Fibroblast of pulmonary artery (primary cell): ENCODE results near the gene SYT9.

Source experiments
- DNase-seq: peaks from one replicate; pipeline ENCODE4 v3.0.0-alpha.2; 2010; ENCODE audit warnings: low read depth
- H3K4me3 ChIP-seq: replicated peaks from 2 replicates; pipeline ENCODE4 v1.5.1; 2011; ENCODE audit warnings: low read depth, mild to moderate bottlenecking, control low read depth, low read length, moderate library complexity
- CTCF ChIP-seq: IDR thresholded peaks from 2 replicates; pipeline ENCODE4 v1.5.1; 2011; ENCODE audit warnings: mild to moderate bottlenecking, control low read depth, low read length, inconsistent platforms; ENCODE audit errors: missing control alignments

SYT9 gene

GRCh38 chr11:7500251-7500650, 248.5 kb downstream of the SYT9 start:
- TF ChIP-seq CTCF: no peak
- H3K4me3 ChIP-seq: no peak overlapping the region
- DNase-seq: no peak

- H3K4me3 ChIP-seq: no peak overlapping the region
- DNase-seq: no peak
- no peak for TF ChIP-seq CTCF
These were observed 249.5 kb downstream of the SYT9 start for GRCh38 chr11:7501251-7501650.

GRCh38 chr11:7501894-7502293, 250.2 kb downstream of the SYT9 start:
- TF ChIP-seq CTCF: no peak
- DNase-seq: no peak
- H3K4me3 ChIP-seq: no peak overlapping the region

GRCh38 chr11:7506243-7506642, 254.5 kb downstream of the SYT9 start:
- no peak for TF ChIP-seq CTCF
- no peak for DNase-seq
- no peak overlapping the region for H3K4me3 ChIP-seq

- no peak overlapping the region for H3K4me3 ChIP-seq
- no peak for DNase-seq
- TF ChIP-seq CTCF: no peak
These were observed 256.4 kb downstream of the SYT9 start for GRCh38 chr11:7508087-7508486.

- TF ChIP-seq CTCF: no peak
- no peak overlapping the region for H3K4me3 ChIP-seq
- no peak for DNase-seq
These were observed 258.3 kb downstream of the SYT9 start for GRCh38 chr11:7509966-7510365.

- no peak for DNase-seq
- H3K4me3 ChIP-seq: no peak overlapping the region
These were observed 259.7 kb downstream of the SYT9 start for GRCh38 chr11:7511401-7511800.

More at GRCh38 chr11:7511401-7511800, 259.7 kb downstream of the SYT9 start:
- no peak for TF ChIP-seq CTCF
